Suppressor macrophage treated with lipopolysaccharide for 1 hour (primary cell): ENCODE measurements around the gene ZFAND2A.
"Not testable (repeated sequence)": the region's sequence is repeated elsewhere in the genome, so short reads cannot be mapped to it uniquely, and the experiment has no call there.

Source experiments
- DNase-seq, 3 donors: peaks; one replicate each; pipeline ENCODE4 v3.0.0-alpha.2; 2020 to 2022

ZFAND2A gene

GRCh38 chr7:1159891-1160669, at the start of gene ZFAND2A:
ZFAND2A (minus strand) TSS chr7:1160196; CDS start chr7:1158212, 1,984 bp downstream.
- DNase-seq = peak; percentile 99 to 100 (median 100)

DNA sequence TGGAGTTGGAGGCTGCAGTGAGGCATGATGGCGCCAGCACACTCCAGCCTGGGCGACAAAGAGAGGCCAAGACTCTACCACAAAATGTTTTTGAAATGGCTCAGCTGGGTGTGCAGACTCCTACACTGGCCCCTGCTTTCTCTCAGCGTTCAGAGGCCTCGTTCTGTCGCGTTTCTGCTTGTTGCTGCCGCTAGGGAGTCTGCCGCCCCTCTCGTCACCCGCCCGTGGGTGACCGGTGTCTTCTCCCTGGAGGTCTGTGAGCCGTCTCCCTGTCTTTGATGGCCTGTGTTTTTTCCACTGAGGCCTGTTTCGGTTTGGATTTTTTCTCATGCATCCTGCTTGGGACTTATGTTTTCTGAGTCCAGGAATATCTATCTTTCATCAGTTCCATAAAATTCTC, 49.1 kb upstream of the ZFAND2A start:
- no peak for DNase-seq

- not testable (repeated sequence) for DNase-seq
Measured at GRCh38 chr7:1205742-1206141, 45.7 kb upstream of the ZFAND2A start.

GRCh38 chr7:1204460-1205140, 44.6 kb upstream of the ZFAND2A start:
- no peak for DNase-seq

GRCh38 chr7:1202914-1203313, 42.9 kb upstream of the ZFAND2A start:
- not testable (repeated sequence) for DNase-seq

- DNase-seq = no peak
Measured at GRCh38 chr7:1201916-1202315, 41.9 kb upstream of the ZFAND2A start.

GRCh38 chr7:1200045-1200444, 40.0 kb upstream of the ZFAND2A start:
- DNase-seq = no peak

DNA sequence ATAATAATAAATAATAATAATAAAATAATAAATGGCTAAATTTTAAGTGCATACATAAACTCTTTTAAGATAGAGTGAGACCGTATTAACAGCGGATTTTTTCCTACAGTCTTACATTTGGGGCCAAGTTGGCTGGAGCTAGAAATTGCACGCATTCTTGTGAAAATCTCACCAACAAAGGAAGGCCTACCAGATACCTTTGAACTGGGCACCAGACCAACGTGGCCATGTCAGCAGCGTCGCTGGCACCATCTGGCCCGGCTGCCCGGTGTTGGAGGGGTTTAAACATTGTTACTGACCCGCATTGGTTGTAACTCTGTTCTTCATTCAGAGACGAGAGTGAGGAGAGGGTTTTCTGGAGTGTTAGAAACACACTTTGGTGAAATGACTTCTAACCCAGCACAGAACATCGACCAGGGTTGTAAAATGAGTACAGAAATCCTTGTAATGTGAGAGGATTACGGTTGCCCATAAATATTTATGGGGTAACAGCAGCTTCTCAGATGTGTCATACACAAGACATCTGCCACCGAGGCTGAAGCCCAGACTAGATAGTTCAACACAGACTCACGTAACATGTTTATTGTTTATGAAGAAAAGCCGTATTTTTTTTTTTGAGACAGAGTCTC, 38.1 kb upstream of the ZFAND2A start:
- no peak for DNase-seq

GRCh38 chr7:1196950-1197349, 37.0 kb upstream of the ZFAND2A start:
- DNase-seq = no peak

GRCh38 chr7:1196441-1196840, 36.4 kb upstream of the ZFAND2A start:
- not testable (repeated sequence) for DNase-seq

DNA sequence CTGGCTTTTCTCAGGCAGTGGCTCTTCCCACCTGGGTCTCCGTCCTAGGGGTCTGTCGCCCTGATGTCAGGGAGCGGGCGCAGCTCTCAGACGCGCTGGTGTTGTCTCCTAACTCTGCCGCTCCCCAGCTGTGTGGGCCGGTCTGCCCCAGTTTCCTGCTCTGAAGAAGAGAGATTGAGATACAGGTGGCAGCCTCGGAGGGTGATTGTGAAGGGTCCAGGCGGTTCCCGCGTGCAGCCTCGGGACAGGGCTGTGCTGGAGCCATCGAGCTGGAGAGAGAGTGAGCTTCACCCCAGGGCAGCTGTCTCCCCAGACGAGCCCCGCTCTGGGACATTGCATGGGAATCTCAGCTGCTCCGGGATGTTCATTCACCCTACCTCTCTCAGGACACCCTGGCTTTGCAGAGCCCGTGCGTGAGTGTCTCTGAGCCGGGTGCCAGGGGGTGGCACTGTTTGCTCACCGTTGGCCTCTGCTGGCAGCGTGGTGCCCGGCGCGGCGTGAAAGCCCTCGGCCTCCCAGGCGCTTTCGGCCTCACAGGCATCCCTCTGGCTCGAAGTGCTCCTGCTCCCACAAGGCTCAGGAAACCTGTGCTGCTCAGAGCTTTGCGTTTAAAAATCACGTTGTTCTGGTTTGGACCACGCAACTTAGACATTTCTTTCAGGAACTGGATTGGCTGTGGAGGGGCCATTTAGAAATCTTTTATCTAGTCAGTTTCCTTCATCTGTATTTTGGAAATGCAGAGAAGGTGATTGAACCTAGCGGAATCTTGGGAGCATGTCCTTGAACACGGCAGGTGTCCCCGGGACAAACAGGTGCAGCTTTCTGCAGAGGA, 33.8 kb upstream of the ZFAND2A start:
- peak; percentile 54 to 76 (median 55) for DNase-seq

- peak; percentile 79 to 92 (median 91) for DNase-seq
Measured at GRCh38 chr7:1192171-1192676, 32.2 kb upstream of the ZFAND2A start.

DNA sequence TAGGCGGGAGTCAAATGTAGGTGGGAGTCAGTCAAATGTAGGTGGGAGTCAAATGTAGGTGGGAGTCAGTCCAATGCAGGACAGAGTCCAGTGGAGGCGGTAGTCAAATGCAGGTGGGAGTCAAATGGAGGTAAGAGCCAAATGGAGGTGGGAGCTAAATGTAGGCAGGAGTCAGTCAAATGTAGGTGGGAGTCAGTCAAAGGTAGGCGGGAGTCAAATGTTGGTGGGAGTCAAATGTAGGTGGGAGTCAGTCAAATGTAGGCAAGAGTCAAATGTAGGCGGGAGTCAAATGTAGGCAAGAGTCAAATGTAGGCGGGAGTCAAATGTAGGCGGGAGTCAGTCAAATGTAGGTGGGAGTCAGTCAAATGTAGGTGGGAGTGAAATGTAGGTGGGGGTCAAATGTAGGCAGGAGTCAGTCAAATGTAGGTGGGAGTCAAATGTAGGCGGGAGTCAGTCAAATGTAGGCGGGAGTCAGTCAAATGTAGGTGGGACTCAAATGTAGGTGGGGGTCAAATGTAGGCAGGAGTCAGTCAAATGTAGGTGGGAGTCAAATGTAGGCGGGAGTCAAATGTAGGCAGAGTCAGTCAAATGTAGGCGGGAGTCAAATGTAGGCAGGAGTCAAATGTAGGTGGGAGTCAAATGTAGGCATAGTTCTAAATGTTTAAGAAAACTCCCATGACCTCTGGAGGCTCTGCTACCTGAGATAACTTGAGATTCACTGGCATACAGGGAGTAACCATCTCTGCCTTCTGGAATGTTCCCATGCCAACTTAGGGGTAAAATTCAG, 30.2 kb upstream of the ZFAND2A start:
- DNase-seq = no peak

DNA sequence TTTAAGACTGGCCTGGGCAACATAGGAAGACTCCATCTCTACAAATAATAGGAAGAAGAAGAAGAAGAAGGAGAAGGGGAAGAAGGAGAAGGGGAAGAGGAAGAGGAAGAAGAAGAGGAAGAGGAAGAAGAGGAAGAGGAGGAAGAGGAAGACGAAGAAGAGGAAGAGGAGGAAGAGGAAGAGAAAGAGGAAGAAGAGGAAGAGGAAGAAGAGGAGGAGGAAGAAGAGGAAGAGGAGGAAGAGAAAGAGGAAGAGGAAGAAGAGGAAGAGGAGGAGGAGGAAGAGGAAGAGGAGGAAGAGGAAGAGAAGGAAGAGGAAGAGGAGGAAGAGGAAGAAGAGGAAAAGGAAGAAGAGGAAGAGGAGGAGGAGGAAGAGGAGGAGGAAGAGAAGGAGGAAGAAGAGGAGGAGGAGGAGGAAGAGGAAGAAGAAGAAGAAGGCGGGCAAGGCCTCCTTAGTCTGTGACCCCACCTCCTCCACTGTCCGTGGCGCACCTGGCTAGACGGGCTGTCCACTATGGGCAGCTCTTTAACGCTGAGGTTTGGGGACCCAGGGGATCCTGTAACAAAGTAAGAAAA, 28.8 kb upstream of the ZFAND2A start:
- DNase-seq = no peak

GRCh38 chr7:1187127-1187526, 27.1 kb upstream of the ZFAND2A start:
- DNase-seq = no peak

DNA sequence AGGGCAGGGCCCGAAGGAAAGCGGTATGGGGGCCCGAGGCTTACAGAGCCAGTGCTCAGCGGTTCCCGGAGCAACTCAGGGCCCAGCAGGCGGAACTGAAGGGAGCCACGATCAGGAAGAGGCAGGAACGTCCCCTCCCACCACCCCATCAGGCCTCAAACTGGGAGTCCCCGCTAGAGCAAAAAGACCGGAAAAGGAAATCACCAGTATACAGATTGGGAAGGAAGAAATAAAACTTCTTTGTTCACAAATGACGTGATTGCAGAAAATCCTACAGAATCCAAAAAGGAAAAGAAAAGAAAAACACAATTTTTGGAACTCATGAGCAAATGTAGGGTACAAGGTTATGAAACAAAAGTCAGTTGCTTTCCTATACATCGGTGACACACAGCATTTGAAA, 21.6 kb upstream of the ZFAND2A start:
- DNase-seq = peak; percentile 68 to 84 (median 72)

GRCh38 chr7:1181031-1181430, 21.0 kb upstream of the ZFAND2A start:
- no peak for DNase-seq

DNA sequence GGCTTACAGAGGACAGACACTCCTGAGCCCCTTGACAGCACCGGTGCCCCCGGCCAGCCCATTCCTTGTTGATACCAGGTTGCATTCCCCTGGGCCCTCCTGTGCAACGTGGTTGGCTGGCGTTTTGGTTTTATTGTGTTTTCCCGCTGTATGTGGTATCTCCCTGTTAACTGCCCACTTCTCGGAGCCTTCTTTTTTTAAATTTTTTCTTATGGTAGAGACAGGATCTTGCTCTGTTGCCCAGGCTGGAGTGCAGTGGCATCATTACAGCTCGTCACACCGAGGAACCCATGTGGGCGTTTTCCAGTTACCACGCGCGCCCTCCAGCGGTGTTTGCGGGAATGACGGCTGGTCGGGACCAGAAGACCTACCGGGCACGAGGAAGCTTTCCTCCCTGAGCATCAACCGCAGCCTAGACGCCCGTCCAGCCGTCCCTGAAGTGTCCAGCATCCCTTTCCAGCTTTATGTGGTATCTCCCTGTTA, 16.9 kb upstream of the ZFAND2A start:
- peak; percentile 80 to 87 (median 86) for DNase-seq

- peak; percentile 75 to 88 (median 81) for DNase-seq
Measured at GRCh38 chr7:1175967-1176851, 16.2 kb upstream of the ZFAND2A start.

DNA sequence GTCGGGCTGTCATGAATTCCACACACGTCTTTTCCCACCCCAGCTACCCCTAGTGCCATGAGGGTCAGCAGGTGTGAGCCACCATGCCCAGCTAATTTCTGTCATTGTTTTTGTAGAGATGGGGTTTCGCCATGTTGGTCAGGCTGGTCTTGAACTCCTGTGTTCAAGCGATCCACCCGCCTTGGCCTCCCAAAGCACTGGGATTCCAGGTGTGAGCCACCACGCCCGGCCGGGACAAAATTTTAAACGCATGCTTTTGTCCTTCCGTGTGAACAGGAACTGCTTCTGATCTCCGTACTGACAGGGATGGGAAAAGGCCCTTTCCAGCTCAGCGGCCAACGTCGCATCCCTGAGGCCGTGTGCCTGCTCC, 15.6 kb upstream of the ZFAND2A start:
- DNase-seq = no peak
